CD14-positive monocyte (primary cell): Measurements from ENCODE around the gene KYNU. TPM values are rescaled to one million over a fixed set of nuclear protein-coding genes. Genes with fewer than 3 reads are reported as not detected.

Experiments
- DNase-seq, 3 donors: peaks; one replicate each; pipeline ENCODE4 v3.0.0-alpha.2; 2011 to 2022
- H2AFZ ChIP-seq: 2 replicates; pipeline ENCODE4 v1.6.0; 2012; ENCODE audit warnings: mild to moderate bottlenecking, low read depth, low read length, inconsistent platforms; ENCODE audit not compliant: insufficient read depth, poor library complexity, severe bottlenecking
- H3K27ac ChIP-seq, 2 donors: 1 replicate in 1 of 2; 2 replicates in 1 of 2; pipeline ENCODE4 v1.5.1; 2012 to 2013; ENCODE audit warnings: low read length in 2 of 2, control low read depth in 1 of 2, inconsistent platforms in 1 of 2, low read depth in 1 of 2, mild to moderate bottlenecking in 1 of 2
- H3K27me3 ChIP-seq, 2 donors: one replicate each; pipeline versions ENCODE4 v1.6.0 to v1.6.1; 2011 to 2013; ENCODE audit warnings: low read length in 2 of 2; ENCODE audit not compliant: control insufficient read depth in 2 of 2, insufficient read depth in 2 of 2
- H3K36me3 ChIP-seq, 2 donors: replicated peaks in 1 of 2; 1 replicate in 1 of 2; 2 replicates in 1 of 2; pipeline versions ENCODE4 v1.5.1 to v1.6.1; 2012 to 2013; ENCODE audit warnings: low read length in 2 of 2, control low read depth in 1 of 2, inconsistent platforms in 1 of 2, mild to moderate bottlenecking in 1 of 2; ENCODE audit not compliant: insufficient read depth in 2 of 2, control insufficient read depth in 1 of 2
- H3K4me1 ChIP-seq, 2 donors: 1 replicate in 1 of 2; 2 replicates in 1 of 2; pipeline versions ENCODE4 v1.5.1 to v1.6.1; 2012 to 2013; ENCODE audit warnings: low read length in 2 of 2, control low read depth in 1 of 2, inconsistent platforms in 1 of 2, mild to moderate bottlenecking in 1 of 2, moderate library complexity in 1 of 2; ENCODE audit not compliant: insufficient read depth in 2 of 2, control insufficient read depth in 1 of 2
- H3K4me2 ChIP-seq: replicated peaks from 2 replicates; pipeline ENCODE3; 2012; ENCODE audit warnings: low read length, moderate library complexity, mild to moderate bottlenecking; ENCODE audit not compliant: poor library complexity, severe bottlenecking; ENCODE audit errors: extremely low read depth
- H3K4me3 ChIP-seq, 3 experiments: fragments of 200-600 bp in 1 of 3; sonication (generic) in 1 of 3; replicated peaks in 1 of 3; 1 replicate in 2 of 3; 2 replicates in 1 of 3; pipeline ENCODE4 v1.5.1; 2011 to 2013; ENCODE audit warnings: low read length in 3 of 3, mild to moderate bottlenecking in 3 of 3, control low read depth in 2 of 3, low read depth in 2 of 3, inconsistent platforms in 1 of 3, moderate library complexity in 1 of 3
- H3K79me2 ChIP-seq: 2 replicates; pipeline ENCODE4 v1.6.0; 2012; ENCODE audit warnings: mild to moderate bottlenecking, control low read depth, inconsistent platforms, low read length, moderate library complexity; ENCODE audit not compliant: insufficient read depth
- H3K9ac ChIP-seq: 2 replicates; pipeline ENCODE4 v1.6.0; 2017; ENCODE audit warnings: low read length, mild to moderate bottlenecking; ENCODE audit not compliant: insufficient read depth, poor library complexity, severe bottlenecking
- H3K9me3 ChIP-seq, 2 donors: replicated peaks in 1 of 2; 1 replicate in 1 of 2; 2 replicates in 1 of 2; pipeline versions ENCODE4 v1.5.1 to v1.6.1; 2012 to 2013; ENCODE audit warnings: low read length in 2 of 2, control low read depth in 1 of 2; ENCODE audit not compliant: control insufficient read depth in 1 of 2, insufficient read depth in 1 of 2
- H4K20me1 ChIP-seq: 2 replicates; pipeline ENCODE4 v1.6.0; 2012; ENCODE audit warnings: mild to moderate bottlenecking, low read length, control low read depth, moderate library complexity; ENCODE audit not compliant: insufficient read depth
- H3K27ac Mint-ChIP-seq, 7 donors: one replicate each; pipeline ENCODE4 v1.8.0; 2020; ENCODE audit warnings: mild to moderate bottlenecking in 7 of 7, mixed read lengths in 7 of 7, moderate library complexity in 6 of 7, inconsistent platforms in 2 of 7
- H3K27me3 Mint-ChIP-seq, 3 donors: one replicate each; pipeline ENCODE4 v1.8.0; 2021 to 2022; ENCODE audit warnings: low read depth in 3 of 3, mild to moderate bottlenecking in 3 of 3, mixed read lengths in 3 of 3, moderate library complexity in 3 of 3, inconsistent platforms in 1 of 3
- H3K36me3 Mint-ChIP-seq, 2 donors: one replicate each; pipeline ENCODE4 v1.8.0; 2020; ENCODE audit warnings: mixed read lengths in 2 of 2, inconsistent platforms in 1 of 2, mild to moderate bottlenecking in 1 of 2
- H3K4me1 Mint-ChIP-seq: one replicate; pipeline ENCODE4 v1.8.0; 2020; ENCODE audit warnings: mild to moderate bottlenecking, mixed read lengths
- H3K4me3 Mint-ChIP-seq, 2 donors: one replicate each; pipeline ENCODE4 v1.8.0; 2020; ENCODE audit warnings: mild to moderate bottlenecking in 2 of 2, mixed read lengths in 2 of 2, moderate library complexity in 1 of 2
- H3K9me3 Mint-ChIP-seq, 7 donors: one replicate each; pipeline ENCODE4 v1.8.0; 2020 to 2022; ENCODE audit warnings: mixed read lengths in 7 of 7, mild to moderate bottlenecking in 6 of 7, moderate library complexity in 6 of 7, inconsistent platforms in 2 of 7
- CTCF ChIP-seq: fragments of 200-600 bp; IDR thresholded peaks from one replicate; pipeline ENCODE4 v1.8.0; 2022; ENCODE audit warnings: antibody characterized with exemption, mild to moderate bottlenecking
- WGBS: methylation state at CpG from one replicate; pipeline ENCODE4 v1.1.5; 2013; ENCODE audit warnings: missing lambda C conversion rate; ENCODE audit not compliant: insufficient coverage; 5-methylcytosine and 5-hydroxymethylcytosine counted together
- intact Hi-C, 2 donors: fragments of 100-400 bp; cut with micrococcal nuclease; formaldehyde crosslinking; loops; one replicate each; pipeline versions ENCODE4 v1.15.0 to v1.15.1; 2023
- polyA plus RNA-seq, 3 donors: library from polyadenylated mRNA; depleted of rRNA in 1 of 3; unstranded in 2 of 3; stranded (reverse) in 1 of 3; fragments of 300-500 nt in 2 of 3; fragments of >200 nt in 1 of 3; fragmentation: Illumina TruSeq in 2 of 3; gene quantifications; 1 replicate in 2 of 3; 2 replicates in 1 of 3; pipeline ENCODE4 v1.2.3, GENCODE V29; 2012 to 2021

KYNU gene
- polyA plus RNA-seq, 3 donors: 40.7 to 132 (median 131) TPM

GRCh38 chr2:142865924-142866323, 11.5 kb upstream of the KYNU start:
- peak overlapping the region; percentile 4 for H2AFZ ChIP-seq
- H3K27me3 Mint-ChIP-seq: peaks cover 0 to 6% (median 2%) of the 10 kb centered on the region in 3 donors
- peak overlapping the region; percentile 94 to 96 for H3K27ac ChIP-seq
- H3K4me1 ChIP-seq: peaks cover 65 to 73% of the 10 kb centered on the region in 2 donors
- H3K9ac ChIP-seq: peak overlapping the region; percentile 64
- peaks cover 4% of the 10 kb centered on the region for H3K79me2 ChIP-seq
- H3K4me1 Mint-ChIP-seq: peaks cover 67% of the 10 kb centered on the region
- H3K4me3 ChIP-seq: peak overlapping the region; percentile 16 to 73 (median 53)
- H3K9me3 Mint-ChIP-seq: no peaks in the 10 kb centered on the region
- 0% methylated on average over 1 of the region's 1 CpG for WGBS
- intact Hi-C loops: no loop called here
- H3K4me3 Mint-ChIP-seq: peak overlapping the region; percentile 78 to 87
- TF ChIP-seq CTCF: no peak
- peaks cover 8 to 12% of the 10 kb centered on the region in 2 donors for H3K36me3 Mint-ChIP-seq
- peak overlapping the region; percentile 96 to 100 (median 99) for H3K27ac Mint-ChIP-seq
- no peaks in the 10 kb centered on the region for H3K9me3 ChIP-seq
- H3K36me3 ChIP-seq: no peaks in the 10 kb centered on the region
- peak overlapping the region; percentile 77 for H3K4me2 ChIP-seq
- peak; percentile 69 to 88 (median 81) for DNase-seq
- H3K27me3 ChIP-seq: no peaks in the 10 kb centered on the region
- H4K20me1 ChIP-seq: no peaks in the 10 kb centered on the region

- 100% methylated on average over 1 of the region's 2 CpGs for WGBS
- peak in 1 of 3 donors; percentile 36 for DNase-seq
Observed at GRCh38 chr2:142866426-142866825, 11.0 kb upstream of the KYNU start.

More at GRCh38 chr2:142866426-142866825, 11.0 kb upstream of the KYNU start:
- Histone ChIP-seq H3K4me1 (peaks cover 69 to 78% of the 10 kb centered on the region in 2 donors), H3K27ac (peak overlapping the region; percentile 94 to 96), H3K27me3 (no peaks in the 10 kb centered on the region), H2AFZ (no peak overlapping the region), H3K4me3 (peak overlapping the region in 1 of 3 experiments; percentile 73), H3K36me3 (no peaks in the 10 kb centered on the region), H3K9ac (peak overlapping the region; percentile 27), H3K79me2 (peaks cover 4% of the 10 kb centered on the region), H4K20me1 (no peaks in the 10 kb centered on the region), H3K9me3 (no peaks in the 10 kb centered on the region), H3K4me2 (peak overlapping the region; percentile 77)
- Mint-ChIP-seq H3K27ac (peak overlapping the region; percentile 96 to 100 (median 99)), H3K4me1 (peaks cover 71% of the 10 kb centered on the region), H3K4me3 (no peak overlapping the region), H3K27me3 (peaks cover 0 to 6% (median 2%) of the 10 kb centered on the region in 3 donors), H3K36me3 (peaks cover 8 to 12% of the 10 kb centered on the region in 2 donors), H3K9me3 (peaks cover 0 to 2% (median 0%) of the 10 kb centered on the region in 7 donors)
- TF ChIP-seq CTCF: no peak
- intact Hi-C loops: no loop called here
